Subcutaneous adipose tissue (tissue), 4 donors: ENCODE measurements around the gene CELF4. TPM values are rescaled to one million over a fixed set of nuclear protein-coding genes. Genes with fewer than 3 reads are reported as not detected.

Source experiments
- total RNA-seq, 4 donors: library from RNA; depleted of rRNA; stranded (reverse); fragments of >200 nt; gene quantifications; one replicate each; pipeline ENCODE4 v1.1.0, GENCODE V29; 2016
- TF ChIP-seq, protein P1 (sequence below): fragments of 450-650 bp; IDR thresholded peaks from one replicate; pipeline ENCODE4 v1.5.1; 2016; ENCODE audit warnings: low read depth, mild to moderate bottlenecking, control low read depth, antibody characterized with exemption, moderate library complexity

CELF4 gene
- total RNA-seq, 4 donors from 2014 or later, result not detected

DNA sequence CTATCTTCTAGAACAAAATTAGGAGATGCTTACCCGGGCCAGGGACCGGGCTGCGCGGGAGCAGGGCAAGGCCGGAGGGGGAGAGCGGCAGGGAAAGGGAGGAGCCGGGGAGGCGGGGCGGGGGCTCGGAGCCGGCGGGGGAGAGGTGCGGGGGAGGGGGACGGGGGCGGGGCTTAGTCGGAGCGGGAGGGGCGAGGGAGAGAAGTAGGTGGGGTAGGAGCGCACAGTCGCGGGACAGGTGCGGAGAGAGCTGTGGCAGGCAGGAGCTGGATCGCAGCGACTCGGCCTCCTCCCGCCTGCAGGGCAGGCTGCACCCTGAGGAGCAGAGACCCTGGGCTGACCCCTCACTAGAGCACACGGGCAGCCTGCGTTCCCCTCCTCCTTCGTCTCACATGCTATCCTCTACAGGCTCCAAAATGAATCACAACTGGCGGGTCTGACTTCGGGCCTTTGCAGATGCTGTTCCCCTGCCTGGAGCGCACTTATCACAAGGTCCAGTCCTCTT lies 290.3 kb downstream of the CELF4 start:
- TF ChIP-seq, protein P1, sequence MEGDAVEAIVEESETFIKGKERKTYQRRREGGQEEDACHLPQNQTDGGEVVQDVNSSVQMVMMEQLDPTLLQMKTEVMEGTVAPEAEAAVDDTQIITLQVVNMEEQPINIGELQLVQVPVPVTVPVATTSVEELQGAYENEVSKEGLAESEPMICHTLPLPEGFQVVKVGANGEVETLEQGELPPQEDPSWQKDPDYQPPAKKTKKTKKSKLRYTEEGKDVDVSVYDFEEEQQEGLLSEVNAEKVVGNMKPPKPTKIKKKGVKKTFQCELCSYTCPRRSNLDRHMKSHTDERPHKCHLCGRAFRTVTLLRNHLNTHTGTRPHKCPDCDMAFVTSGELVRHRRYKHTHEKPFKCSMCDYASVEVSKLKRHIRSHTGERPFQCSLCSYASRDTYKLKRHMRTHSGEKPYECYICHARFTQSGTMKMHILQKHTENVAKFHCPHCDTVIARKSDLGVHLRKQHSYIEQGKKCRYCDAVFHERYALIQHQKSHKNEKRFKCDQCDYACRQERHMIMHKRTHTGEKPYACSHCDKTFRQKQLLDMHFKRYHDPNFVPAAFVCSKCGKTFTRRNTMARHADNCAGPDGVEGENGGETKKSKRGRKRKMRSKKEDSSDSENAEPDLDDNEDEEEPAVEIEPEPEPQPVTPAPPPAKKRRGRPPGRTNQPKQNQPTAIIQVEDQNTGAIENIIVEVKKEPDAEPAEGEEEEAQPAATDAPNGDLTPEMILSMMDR, result no peak

DNA sequence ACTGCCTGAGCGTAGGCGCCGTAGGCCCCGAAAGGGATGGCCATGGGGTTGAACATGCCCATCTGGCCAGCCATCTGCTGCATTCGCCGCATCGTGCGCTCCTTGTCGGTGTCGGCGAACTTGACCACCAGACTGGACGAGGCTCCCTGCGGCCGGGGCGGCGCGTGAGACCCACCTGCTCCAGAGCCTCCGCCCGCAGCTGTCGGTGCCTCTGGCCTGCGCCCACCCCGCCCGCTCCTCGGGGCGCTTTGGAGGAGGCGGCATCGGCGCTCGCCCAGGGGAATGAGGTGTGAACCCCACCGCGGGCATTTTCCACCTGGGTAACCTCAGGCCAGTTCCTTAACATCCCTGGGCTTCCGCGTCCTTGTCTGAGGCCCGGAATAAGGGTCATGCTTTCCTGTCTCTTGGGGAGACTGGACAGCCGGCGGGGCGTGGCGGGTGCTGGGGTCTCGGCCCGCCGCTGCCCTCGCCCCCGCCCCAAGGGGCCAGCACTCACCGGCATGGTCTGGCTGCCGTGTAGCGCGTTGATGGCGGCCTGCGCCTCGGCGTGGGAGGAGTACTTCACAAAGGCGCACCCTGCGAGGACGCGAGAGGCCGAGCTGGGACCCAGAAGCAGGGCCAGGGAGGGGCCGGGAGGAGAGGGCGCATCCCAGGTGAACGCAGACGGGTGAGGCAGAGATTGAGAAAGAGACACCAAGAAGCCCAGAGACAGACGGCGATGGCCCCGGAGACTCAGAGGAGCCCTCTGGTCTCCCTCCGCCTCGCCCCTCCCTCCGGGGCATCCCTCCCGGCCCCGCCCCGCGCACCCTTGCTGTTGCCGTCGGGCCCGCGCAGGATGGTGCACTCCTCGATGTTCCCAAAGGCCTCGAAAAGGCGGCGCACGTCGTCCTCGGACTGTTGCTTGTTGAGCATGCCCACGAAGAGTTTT lies 291.0 kb downstream of the CELF4 start:
- TF ChIP-seq, protein P1, result no peak

DNA sequence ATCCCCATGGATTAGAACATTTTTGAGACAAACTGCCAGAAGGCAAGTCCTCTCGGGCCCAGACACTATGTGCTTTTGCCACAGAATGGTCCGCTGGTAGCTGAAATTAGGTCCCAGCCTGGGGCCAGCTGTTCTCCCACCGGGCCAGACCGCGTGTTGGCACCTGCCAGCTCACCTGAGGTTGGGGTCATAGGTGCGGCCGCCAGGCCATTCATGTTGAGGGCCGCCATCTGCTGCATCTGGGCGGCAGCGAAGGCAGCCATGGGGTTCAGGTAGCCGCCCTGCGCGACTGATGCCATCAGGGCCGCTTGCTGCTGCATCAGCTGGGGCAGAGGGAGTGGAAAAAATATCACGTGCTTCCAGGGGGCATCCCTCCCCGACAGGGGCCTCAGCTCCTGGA lies 292.8 kb downstream of the CELF4 start:
- TF ChIP-seq, protein P1, result no peak

DNA sequence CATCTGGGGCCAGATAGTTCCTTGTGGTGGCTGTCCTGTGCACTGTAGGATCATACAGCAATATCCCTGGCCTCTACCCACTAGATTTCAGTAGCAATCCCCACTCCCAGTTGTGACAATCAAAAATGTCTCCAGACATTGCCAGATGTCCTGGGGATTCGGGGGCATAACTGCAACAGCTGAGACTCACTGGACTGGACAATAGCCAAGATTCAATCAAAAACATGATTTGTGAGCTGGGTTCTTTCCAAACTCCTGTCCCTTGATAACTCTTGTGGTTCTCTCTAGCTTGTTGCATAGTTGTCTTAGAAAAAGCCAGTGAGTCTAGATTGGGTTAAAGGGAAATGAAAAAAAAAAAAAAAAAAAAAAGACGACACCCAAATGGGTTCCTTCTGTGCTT lies 293.4 kb downstream of the CELF4 start:
- TF ChIP-seq, protein P1, result no peak

DNA sequence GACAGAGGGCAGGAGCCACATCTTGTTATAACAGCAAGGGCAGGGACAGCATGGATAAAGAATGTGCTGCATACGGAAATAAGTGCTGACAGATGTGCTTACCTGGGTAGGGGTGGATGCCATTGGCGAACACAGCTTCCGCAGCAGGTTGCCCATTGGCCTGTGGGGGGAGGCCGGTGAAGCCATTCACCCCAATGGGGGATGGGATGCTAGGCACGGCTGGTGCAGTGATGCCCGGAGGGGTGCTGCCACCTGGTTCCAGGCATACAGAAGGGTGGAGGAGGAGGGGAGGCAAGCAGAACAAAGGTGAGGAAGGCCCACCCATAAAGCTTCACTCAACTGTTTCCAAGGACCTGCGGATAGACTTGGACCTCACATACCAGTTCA lies 294.9 kb downstream of the CELF4 start:
- TF ChIP-seq, protein P1, result no peak

DNA sequence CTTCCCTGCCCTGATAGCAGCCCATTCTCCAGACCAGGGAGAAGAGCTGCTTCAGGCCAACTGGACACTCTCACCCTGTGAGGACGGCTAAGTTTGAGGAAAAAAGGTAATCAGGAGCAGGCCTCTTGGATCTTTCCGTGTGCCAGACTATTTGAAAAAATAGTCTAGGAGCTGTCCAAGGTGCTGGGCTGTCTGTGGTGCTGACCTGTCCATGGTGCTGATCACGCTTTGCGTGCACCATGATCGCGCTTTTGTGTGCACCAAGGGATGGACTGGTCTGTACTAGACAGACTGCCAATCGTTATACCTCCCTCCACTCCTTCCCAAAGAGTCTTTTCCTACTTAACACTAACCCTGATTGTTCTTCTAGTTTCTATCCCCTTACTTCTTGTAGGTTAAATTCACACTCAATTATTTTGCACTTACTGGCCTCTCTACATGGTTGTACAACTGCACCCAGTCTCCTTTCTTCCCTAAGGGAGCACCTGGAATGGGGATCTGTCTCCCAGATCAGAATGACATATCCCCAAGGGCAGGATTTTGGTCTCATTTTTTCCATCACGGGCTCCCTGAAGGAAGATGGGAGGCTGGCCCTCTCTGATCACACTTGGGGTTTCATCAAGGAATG lies 295.4 kb downstream of the CELF4 start:
- TF ChIP-seq, protein P1, result no peak

DNA sequence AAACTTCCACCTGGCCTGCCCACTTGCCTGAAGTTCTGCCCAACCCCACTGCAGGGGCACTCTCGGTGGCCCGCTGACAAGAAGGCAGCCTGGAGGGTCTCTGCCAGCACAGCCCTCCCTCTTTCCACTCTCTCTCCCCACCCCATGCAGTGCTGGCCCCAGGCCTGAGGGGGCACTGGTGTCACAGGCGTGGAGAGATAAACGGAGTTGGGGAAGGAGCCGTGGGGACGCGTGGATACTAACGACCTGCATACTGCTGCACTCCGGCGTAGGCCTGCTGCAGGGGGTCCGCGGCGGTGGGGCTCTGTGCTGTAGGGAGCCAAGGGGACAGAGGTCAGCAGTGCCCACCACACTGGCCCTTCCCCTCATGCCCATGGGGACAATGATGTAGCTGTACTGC lies 299.3 kb downstream of the CELF4 start:
- TF ChIP-seq, protein P1, result no peak
